GM18519 (cell line): ENCODE results near the gene COL1A2.

Source experiments
- ATAC-seq: cut with Tn5 transposase; IDR thresholded peaks from one replicate; pipeline ENCODE4 v1.9.1; 2021; ENCODE audit warnings: mild to moderate bottlenecking, moderate library complexity; ENCODE audit not compliant: unreplicated experiment, low FRiP score

The COL1A2 gene

GRCh38 chr7:94432281-94432670 lies 37.6 kb downstream of the COL1A2 start:
- no peak for ATAC-seq

- ATAC-seq = no peak
Measured at GRCh38 chr7:94432817-94433216, 38.1 kb downstream of the COL1A2 start.

- ATAC-seq = no peak
Measured at GRCh38 chr7:94433224-94433623, 38.5 kb downstream of the COL1A2 start.

- ATAC-seq = no peak
Measured at GRCh38 chr7:94434042-94434441, 39.3 kb downstream of the COL1A2 start.

DNA sequence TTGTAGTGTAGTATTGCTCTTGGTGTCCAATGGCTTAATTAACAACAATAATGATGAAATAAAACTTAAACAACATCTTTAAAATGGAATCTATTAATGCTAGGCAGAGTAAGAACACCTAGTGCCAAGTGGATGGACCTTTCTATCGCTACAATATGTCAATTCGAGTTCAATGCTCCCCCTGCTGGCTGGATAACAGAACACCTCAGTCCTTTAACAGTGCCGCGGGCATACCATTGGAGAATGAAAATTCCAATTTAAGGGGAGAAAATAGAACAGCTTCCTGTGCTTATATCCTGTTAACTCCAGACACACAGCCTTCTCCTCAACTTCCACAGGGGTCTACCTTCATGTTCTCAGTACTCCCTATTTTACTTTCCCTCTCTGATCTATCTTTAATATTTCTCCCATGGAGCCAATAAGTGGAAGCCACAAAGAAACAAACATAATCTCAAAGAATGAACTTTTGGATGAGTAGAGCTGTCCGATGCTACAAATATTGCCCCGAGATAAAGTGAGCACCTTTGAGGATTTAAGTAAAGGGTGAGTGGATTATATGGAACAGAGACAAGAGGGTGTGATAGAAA lies 41.4 kb downstream of the COL1A2 start:
- peak; percentile 87 for ATAC-seq

DNA sequence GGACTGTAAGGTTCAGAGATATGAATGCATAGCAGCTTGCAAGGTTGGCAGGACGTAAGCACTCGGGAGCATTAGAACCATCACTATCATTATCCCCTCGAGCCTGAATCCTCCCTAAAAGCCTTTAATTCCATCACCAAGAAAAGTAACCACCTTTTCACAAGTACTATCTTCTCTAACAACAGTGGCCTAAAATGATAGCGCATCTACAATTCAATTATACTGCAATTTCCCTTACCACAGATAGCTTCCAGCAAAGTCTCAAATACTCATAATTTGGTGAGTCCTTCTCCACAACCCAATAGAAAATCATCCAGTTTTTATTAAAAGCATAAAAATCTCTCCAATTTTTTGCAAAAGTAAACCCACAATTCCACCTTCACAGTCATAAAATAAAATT lies 42.0 kb downstream of the COL1A2 start:
- no peak for ATAC-seq

DNA sequence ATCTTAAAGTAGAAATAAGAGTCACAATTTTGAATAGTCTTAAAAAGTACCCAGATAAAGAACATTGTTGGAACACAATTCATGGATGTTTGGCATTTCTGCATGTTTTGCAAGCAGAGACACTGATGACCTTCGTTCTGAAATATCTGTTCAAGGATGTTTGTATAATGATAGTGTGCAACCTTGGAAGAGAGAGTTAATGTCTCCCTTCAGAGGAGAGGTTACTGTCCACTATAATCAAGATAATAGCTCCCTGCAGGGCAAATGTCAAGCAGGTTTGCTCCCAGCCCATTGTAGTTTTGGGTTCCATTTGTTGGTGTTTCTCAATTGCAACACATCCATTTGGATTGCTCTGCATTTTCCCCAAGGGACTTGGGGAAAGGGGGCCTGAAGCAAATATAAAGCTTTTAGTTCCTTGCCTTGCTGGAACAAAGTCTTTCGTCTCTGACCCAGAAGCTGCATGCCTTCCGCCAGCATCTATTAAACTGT lies 45.2 kb downstream of the COL1A2 start:
- ATAC-seq = no peak

- no peak for ATAC-seq
Measured at GRCh38 chr7:94440451-94441039, 45.9 kb downstream of the COL1A2 start.

GRCh38 chr7:94441138-94441537 lies 46.4 kb downstream of the COL1A2 start:
- no peak for ATAC-seq

GRCh38 chr7:94442639-94443038 lies 47.9 kb downstream of the COL1A2 start:
- ATAC-seq = no peak

- no peak for ATAC-seq
Measured at GRCh38 chr7:94444813-94445212, 50.1 kb downstream of the COL1A2 start.

GRCh38 chr7:94445696-94446194 lies 51.0 kb downstream of the COL1A2 start:
- no peak for ATAC-seq

GRCh38 chr7:94446308-94446707 lies 51.6 kb downstream of the COL1A2 start:
- ATAC-seq = no peak

DNA sequence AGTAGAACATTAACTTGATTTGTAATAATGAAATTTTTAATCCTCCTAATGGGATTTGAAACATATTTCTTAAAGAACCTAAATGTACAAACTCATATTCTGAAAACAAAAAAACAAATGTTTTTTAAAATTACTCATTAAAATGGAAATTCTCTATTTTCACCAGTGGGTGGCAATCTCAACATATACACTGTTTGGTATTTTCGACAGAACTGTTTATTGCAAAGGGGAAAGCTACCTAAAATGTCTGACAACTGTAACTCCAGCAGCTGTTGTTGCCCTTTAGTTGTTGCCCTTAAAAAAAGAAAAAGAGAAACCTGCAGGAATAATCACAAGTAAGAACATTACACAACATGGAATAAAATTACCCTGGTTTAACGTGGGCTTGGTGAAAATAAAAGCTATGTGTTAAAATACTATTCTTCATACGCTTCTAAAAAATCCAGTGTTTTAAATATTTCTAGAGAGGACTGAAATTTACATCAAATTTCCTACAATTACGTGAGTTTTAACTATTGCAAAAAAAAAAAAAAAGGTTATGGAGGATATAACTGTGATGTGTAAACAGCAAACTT lies 54.5 kb downstream of the COL1A2 start:
- peak; percentile 58 for ATAC-seq

- no peak for ATAC-seq
Measured at GRCh38 chr7:94450044-94450697, 55.5 kb downstream of the COL1A2 start.

- no peak for ATAC-seq
Measured at GRCh38 chr7:94451187-94451586, 56.5 kb downstream of the COL1A2 start.

GRCh38 chr7:94452239-94452638 lies 57.5 kb downstream of the COL1A2 start:
- ATAC-seq = no peak

DNA sequence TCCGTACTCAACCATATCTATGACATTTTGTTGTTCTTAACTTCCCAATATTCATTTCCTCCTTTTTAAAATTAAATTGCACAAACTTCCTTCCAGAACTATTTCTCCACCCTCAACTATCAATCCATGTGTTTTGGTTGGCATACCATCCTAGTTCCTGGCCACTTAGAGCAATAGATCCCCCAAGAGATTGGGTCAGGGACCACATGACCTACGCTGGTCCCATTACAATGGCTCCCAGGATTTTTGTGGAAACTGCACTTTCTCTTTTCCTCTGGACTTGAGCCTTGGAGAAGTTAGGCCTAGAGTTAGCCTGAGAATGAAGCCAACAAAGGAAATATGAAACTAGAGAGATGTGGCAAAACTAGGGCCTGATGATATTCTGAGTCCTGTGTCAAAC lies 59.2 kb downstream of the COL1A2 start:
- ATAC-seq = no peak

GRCh38 chr7:94458041-94458440 lies 63.3 kb downstream of the COL1A2 start:
- ATAC-seq = no peak

DNA sequence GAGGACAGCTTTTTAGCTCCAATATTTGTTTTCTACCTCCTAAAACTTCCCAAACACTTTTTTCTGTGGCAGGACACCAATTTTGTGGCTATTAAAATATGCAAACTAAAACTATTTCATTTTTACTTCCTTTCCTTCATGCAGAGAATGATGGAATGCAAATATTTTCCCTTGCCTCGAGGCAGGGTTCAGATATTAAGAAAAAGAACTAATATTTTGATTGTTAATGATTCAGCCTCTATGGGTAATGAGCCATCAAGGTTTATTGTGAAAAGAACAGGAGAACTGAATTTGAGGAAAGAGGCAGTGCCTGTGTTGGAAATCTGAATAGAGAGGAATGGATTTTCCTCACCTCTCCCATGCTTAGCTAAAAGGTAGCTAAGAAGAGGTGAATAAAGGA lies 71.8 kb downstream of the COL1A2 start:
- ATAC-seq = no peak

- ATAC-seq = no peak
Measured at GRCh38 chr7:94471604-94472003, 76.9 kb downstream of the COL1A2 start.
